ENCODE results near the gene ARPC4. TPM values are rescaled to one million over a fixed set of nuclear protein-coding genes. Genes with fewer than 3 reads are reported as not detected.

Gene ARPC4
- total RNA-seq, 6 donors from 2014 or later: 88.3 to 186 (median 158) TPM

- TF ChIP-seq EP300 (IDR thresholded peaks at IDR 0.05) (no peak), POLR2A (IDR thresholded peaks at IDR 0.05) (peak in 1 of 4 donors; percentile 57), POLR2AphosphoS5 (IDR thresholded peaks at IDR 0.05) (peak; percentile 49 to 80)
- TF ChIP-seq, protein P1, sequence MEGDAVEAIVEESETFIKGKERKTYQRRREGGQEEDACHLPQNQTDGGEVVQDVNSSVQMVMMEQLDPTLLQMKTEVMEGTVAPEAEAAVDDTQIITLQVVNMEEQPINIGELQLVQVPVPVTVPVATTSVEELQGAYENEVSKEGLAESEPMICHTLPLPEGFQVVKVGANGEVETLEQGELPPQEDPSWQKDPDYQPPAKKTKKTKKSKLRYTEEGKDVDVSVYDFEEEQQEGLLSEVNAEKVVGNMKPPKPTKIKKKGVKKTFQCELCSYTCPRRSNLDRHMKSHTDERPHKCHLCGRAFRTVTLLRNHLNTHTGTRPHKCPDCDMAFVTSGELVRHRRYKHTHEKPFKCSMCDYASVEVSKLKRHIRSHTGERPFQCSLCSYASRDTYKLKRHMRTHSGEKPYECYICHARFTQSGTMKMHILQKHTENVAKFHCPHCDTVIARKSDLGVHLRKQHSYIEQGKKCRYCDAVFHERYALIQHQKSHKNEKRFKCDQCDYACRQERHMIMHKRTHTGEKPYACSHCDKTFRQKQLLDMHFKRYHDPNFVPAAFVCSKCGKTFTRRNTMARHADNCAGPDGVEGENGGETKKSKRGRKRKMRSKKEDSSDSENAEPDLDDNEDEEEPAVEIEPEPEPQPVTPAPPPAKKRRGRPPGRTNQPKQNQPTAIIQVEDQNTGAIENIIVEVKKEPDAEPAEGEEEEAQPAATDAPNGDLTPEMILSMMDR (IDR thresholded peaks at IDR 0.05): peak in 2 of 6 experiments; percentile 17 to 19
- H3K27me3 ChIP-seq: no peaks in the 10 kb centered on the region
- WGBS, 2 donors: 1% methylated on average over 42 to 59 of the region's 60 CpGs
- peak within 1 kb of the TSS; percentile 83 to 95 (median 94) for H3K27ac ChIP-seq
- H3K4me3 ChIP-seq: peak within 1 kb of the TSS; percentile 45 to 72 (median 64)
- H3K4me1 ChIP-seq: peaks cover 25 to 44% (median 30%) of the 10 kb centered on the region in 4 donors
- DNase-seq (peak; percentile 96 to 99), ATAC-seq (ENCODE audit: low FRiP score in 2 of 2) (peak; percentile 98 to 99)
- H3K36me3 ChIP-seq: peaks cover 25 to 68% (median 42%) of the 10 kb centered on the region in 4 donors
- no peaks in the 10 kb centered on the region for H3K9me3 ChIP-seq
Measured at GRCh38 chr3:9749645-9750555, 43.0 kb upstream of the ARPC4 start, which contains the start of gene OGG1. TSS of gene OGG1 (plus strand) at chr3:9749952. CDS start at chr3:9750287, 335 bp downstream.

DNA sequence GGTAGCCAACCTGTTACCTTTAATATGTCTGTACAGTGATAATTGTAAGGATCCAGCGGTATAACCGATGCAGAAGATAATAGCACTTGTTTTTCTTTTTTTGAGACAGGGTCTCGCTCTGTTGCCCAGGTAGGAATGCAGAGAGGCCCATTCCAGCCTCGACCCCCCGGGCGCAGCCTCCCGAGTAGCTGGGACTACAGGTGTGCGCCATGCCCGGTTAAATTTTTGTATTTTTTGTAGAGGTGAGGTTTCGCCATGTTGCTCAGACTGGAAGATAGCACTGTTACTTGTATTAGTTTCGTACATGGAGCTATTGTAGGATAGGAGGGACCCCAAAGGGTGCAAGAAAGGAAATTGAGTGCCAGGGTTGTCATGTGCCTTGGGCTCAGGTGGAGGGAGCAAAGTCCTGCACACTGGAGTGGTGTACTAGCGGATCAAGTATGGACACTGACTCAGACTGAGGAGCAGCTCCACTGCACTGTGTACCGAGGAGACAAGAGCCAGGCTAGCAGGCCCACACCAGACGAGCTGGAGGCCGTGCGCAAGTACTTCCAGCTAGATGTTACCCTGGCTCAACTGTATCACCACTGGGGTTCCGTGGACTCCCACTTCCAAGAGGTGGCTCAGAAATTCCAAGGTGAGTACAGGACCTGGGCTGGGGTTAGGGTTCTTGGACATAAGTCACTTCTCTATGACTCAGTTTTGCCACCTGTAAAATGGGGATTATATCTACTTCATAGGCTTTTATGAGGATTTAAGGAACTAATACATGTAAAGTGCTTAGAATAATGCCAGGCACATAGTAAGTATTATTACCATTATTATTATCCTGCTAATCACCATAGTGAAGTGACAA lies 42.1 kb upstream of the ARPC4 start:
- ATAC-seq (ENCODE audit: low FRiP score in 2 of 2): no peak
- Histone ChIP-seq H3K27me3 (no peaks in the 10 kb centered on the region), H3K36me3 (peaks cover 16 to 61% (median 33%) of the 10 kb centered on the region in 4 donors), H3K4me3 (peak overlapping the region; percentile 26 to 72 (median 64)), H3K27ac (peak overlapping the region; percentile 83 to 95 (median 94)), H3K9me3 (no peaks in the 10 kb centered on the region), H3K4me1 (peaks cover 29 to 52% (median 37%) of the 10 kb centered on the region in 4 donors)
- peak in 1 of 2 donors; percentile 38 for DNase-seq
- TF ChIP-seq POLR2AphosphoS5 (IDR thresholded peaks at IDR 0.05) (no peak), POLR2A (IDR thresholded peaks at IDR 0.05) (no peak), EP300 (IDR thresholded peaks at IDR 0.05) (no peak)
- TF ChIP-seq, protein P1 (IDR thresholded peaks at IDR 0.05): no peak
- 37 to 50% methylated on average over 16 to 17 of the region's 17 CpGs for WGBS, 2 donors

- Histone ChIP-seq H3K4me3 (no peak overlapping the region), H3K9me3 (no peaks in the 10 kb centered on the region), H3K4me1 (peaks cover 24 to 39% (median 31%) of the 10 kb centered on the region in 4 donors), H3K27me3 (no peaks in the 10 kb centered on the region), H3K27ac (peak overlapping the region; percentile 29 to 81 (median 56)), H3K36me3 (peaks cover 0 to 73% (median 47%) of the 10 kb centered on the region in 4 donors)
- TF ChIP-seq POLR2AphosphoS5 (IDR thresholded peaks at IDR 0.05) (no peak), EP300 (IDR thresholded peaks at IDR 0.05) (no peak), POLR2A (IDR thresholded peaks at IDR 0.05) (no peak)
- TF ChIP-seq, protein P1 (IDR thresholded peaks at IDR 0.05): no peak
- ATAC-seq (ENCODE audit: low FRiP score in 2 of 2) (no peak), DNase-seq (no peak)
- 52 to 63% methylated on average over 8 of the region's 8 CpGs for WGBS, 2 donors
Measured at GRCh38 chr3:9754678-9755077, 38.2 kb upstream of the ARPC4 start.

GRCh38 chr3:9757427-9757826 lies 35.5 kb upstream of the ARPC4 start:
- Histone ChIP-seq H3K9me3 (no peaks in the 10 kb centered on the region), H3K36me3 (peaks cover 0 to 87% (median 56%) of the 10 kb centered on the region in 4 donors), H3K4me1 (peaks cover 10 to 18% (median 14%) of the 10 kb centered on the region in 4 donors), H3K4me3 (no peak overlapping the region), H3K27ac (no peak overlapping the region), H3K27me3 (no peaks in the 10 kb centered on the region)
- DNase-seq (peak in 1 of 2 donors; percentile 55), ATAC-seq (ENCODE audit: low FRiP score in 2 of 2) (no peak)
- 90 to 92% methylated on average over 13 of the region's 13 CpGs for WGBS, 2 donors
- no peak for TF ChIP-seq EP300 (IDR thresholded peaks at IDR 0.05)
- no peak for TF ChIP-seq POLR2A (IDR thresholded peaks at IDR 0.05)
- no peak for TF ChIP-seq POLR2AphosphoS5 (IDR thresholded peaks at IDR 0.05)
- TF ChIP-seq, protein P1 (IDR thresholded peaks at IDR 0.05): no peak

All from upper lobe of left lung (tissue), 6 donors.